Activated effector memory CD4-positive, alpha-beta T cell treated with anti-CD3 and anti-CD28 coated beads, Interleukin-2, amount 50 U/mL, for 16 hours (primary cell): ENCODE measurements around the gene DRAXIN.

Experiments
- DNase-seq: peaks from one replicate; pipeline ENCODE4 v3.0.0-alpha.2; 2020

DRAXIN gene

GRCh38 chr1:11712285-11712684, 20.8 kb downstream of the DRAXIN start:
- no peak for DNase-seq

- no peak for DNase-seq
These were observed 21.6 kb downstream of the DRAXIN start for GRCh38 chr1:11713095-11713494.

DNA sequence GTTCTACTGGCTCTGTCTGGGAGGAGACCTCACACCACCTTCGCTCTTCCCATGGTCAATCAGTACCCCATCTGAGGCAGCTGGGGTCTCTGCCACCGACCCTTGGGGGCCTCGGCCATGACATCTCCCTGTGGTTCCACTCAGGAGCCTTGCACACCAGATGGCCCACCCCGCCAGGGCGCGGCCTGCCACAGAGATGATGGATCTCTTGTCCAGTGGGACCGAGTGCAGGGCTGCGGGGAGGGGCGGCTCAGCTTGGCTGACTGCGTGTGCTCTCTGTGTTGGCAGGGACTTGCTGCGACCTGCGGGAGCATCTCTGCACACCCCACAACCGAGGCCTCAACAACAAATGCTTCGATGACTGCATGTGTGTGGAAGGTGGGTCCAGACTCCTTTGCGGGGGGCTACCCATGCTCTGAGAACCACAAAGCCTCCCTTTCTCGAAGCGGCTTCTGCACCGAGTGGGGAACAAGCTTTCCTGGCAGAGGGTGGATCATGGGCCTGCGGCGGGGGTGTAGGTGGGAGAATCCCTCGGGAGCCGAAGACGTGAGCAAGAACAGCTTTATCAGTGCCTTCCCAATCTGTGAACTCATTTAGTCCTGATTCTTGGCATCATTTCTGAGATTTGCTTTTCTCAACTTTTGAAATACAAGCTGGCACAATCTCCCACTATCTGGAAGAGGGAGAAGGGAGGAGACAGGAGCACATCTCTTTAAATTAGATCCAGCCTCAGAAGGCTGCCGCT, 23.5 kb downstream of the DRAXIN start:
- no peak for DNase-seq

DNA sequence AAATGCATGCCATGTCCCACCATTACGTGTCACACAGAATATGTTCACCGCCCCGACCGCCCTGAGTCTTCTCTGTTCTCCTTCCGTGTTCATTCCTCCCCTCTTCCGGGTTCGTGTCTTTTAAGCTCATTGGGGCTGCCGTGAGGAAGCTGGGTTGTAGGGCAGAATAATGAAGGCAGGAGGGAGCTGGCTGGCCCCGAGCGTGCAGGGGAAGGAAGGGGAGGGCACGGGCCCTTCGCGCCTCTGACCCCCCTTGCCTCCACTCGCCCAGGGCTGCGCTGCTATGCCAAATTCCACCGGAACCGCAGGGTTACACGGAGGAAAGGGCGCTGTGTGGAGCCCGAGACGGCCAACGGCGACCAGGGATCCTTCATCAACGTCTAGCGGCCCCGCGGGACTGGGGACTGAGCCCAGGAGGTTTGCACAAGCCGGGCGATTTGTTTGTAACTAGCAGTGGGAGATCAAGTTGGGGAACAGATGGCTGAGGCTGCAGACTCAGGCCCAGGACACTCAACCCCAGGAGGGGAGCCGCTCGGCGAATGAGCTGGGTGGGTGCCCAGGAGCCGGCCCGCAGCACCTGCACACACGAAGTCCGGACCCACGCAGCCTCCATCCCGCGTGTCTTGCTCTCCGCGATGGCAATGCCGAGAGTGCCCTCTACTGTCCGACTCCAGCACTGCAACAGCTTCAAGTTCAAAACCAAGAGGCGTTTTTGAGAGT, 28.0 kb downstream of the DRAXIN start:
- DNase-seq = peak; percentile 95

- no peak for DNase-seq
These were observed 28.5 kb downstream of the DRAXIN start for GRCh38 chr1:11720033-11720376.

GRCh38 chr1:11720525-11720924, 29.0 kb downstream of the DRAXIN start:
- no peak for DNase-seq

- DNase-seq = no peak
These were observed 29.8 kb downstream of the DRAXIN start for GRCh38 chr1:11721311-11721710.

DNA sequence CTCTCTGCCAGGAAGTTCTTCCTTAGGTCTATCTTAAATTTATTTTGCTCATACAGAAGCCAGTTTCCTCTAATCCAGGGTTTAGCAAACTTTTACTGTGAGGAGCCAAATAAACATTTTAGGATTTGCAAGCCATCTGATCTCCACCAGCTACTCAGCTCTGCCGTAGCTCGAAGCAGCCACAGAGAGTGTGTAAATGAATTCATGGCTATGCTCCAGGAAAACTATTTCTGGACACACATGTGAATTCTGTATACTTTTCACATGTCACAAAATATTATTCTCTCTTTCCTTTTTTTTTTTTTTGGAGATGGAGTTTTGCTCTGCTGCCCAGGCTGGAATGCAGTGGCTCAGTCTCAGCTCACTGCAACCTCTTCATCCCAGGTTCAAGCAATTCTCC, 31.0 kb downstream of the DRAXIN start:
- DNase-seq = no peak

- no peak for DNase-seq
These were observed 34.1 kb downstream of the DRAXIN start for GRCh38 chr1:11725616-11726015.

- no peak for DNase-seq
These were observed 35.6 kb downstream of the DRAXIN start for GRCh38 chr1:11727119-11727518.

DNA sequence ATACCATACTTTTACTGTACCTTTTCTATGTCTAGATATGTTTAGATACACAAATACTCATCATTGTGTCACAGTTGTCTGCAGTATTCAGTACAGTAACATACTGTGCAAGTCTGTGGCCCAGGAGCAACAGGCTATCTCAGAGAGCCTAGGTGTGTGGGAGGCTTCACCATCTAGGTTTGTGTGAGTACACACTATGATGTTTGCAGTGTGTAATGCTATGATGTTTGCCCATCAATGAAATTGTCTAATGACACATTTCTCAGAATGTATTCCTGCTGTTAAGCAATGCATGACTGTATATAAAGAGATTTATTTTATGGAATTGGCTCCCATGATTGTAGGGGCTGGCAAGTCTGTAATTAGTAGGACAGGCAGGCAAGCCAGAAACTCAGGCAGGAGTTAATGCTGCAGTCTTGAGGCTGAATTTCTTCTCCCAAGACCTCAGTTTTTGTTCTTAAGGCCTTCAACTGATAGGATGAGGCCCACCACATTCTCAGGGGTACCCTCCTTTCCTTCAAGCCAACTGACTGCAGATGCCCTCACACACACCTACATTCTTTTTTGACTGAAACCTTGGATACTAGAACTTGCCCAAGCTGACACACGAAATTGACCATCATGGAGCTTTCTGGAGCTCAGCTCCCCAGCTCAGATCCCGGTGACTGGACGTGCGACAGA, 36.8 kb downstream of the DRAXIN start:
- DNase-seq = no peak

DNA sequence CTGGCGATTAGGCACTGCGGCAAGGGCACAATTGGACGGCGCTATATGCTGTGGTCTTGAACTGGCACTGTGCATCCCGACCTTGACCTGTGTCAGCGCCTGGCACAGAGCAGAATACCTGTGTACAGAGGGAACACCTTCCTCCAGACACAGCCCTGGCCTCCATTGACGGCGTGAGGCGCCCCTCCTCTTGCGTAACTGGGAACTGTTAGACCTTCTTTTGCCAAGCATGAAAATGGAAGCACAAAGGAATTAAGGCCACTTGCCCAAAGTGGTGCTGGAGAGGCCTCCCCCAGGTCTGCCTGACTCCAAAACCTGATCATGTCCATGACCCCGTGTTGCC, 37.6 kb downstream of the DRAXIN start:
- DNase-seq = no peak

GRCh38 chr1:11729498-11730428, 38.3 kb downstream of the DRAXIN start:
- DNase-seq = no peak

GRCh38 chr1:11730429-11730891, 39.0 kb downstream of the DRAXIN start:
- peak; percentile 68 for DNase-seq

DNA sequence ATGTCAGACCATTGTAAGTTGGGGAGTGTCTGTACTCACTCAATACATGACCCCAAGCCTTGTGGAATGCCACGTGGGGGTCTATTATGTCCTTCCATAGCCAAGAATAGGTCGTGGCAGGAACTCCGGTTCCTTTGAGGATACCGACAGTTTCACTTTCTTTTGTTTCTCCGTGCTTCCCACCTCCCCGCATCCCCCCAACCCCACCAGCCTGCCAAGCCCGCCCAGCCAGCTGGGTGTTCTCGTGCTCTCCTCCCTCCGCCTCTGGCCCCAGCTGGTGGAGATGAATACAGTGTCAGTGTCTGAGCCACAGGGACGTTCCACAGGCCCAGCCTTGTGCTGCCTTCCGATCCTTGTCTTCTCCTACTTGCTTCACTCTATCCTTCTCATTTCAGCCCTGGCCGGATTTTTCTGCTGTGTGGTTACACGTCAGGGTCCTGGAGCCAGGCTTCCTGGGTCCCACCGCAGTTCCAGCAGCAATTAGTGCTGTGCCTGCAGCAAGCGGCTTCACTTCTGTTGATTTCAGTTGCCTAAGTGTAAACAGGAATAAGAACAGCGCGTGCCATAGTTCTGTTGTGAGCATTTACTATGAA, 40.3 kb downstream of the DRAXIN start:
- no peak for DNase-seq

DNA sequence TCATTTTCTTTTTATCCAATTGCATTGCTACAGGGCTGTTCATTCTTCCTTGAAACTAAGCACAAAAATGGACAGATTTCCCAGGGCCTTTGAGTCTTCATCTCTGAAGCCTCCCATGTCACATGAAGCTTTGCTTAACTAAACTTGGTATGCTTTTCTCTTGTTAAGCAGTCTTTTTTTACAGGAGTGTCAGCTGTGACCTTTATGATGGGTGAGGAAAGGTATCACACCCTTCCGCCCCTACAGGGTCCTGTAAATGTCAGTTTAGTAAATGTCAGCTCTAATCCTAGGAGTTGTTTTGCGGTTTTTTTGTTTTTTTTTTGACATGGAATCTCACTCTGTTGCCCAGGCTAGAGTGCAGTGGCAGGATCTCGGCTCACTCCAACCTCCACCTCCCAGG, 41.8 kb downstream of the DRAXIN start:
- DNase-seq = no peak

DNA sequence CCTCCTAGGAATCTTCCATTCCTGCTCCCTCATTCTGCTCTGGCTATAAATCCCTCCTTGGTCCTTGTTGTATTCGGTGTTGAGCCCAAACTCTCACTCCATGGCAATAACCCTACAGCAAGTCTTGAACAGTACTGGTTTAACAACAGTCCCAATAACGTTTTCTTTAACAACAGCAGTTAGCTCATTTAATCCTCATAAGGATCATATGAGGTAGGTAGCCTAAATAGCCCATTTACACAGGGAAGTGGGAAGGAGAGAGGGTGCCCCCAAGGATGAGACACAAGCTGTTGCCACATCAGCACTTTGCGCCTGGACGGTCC, 44.0 kb downstream of the DRAXIN start:
- DNase-seq = no peak

- DNase-seq = peak; percentile 95
These were observed 44.6 kb downstream of the DRAXIN start, which contains the start of gene AGTRAP for GRCh38 chr1:11735854-11736745. Gene AGTRAP, plus strand, starts transcription at chr1:11736136. Its CDS starts 73 bp downstream, at chr1:11736209.

DNA sequence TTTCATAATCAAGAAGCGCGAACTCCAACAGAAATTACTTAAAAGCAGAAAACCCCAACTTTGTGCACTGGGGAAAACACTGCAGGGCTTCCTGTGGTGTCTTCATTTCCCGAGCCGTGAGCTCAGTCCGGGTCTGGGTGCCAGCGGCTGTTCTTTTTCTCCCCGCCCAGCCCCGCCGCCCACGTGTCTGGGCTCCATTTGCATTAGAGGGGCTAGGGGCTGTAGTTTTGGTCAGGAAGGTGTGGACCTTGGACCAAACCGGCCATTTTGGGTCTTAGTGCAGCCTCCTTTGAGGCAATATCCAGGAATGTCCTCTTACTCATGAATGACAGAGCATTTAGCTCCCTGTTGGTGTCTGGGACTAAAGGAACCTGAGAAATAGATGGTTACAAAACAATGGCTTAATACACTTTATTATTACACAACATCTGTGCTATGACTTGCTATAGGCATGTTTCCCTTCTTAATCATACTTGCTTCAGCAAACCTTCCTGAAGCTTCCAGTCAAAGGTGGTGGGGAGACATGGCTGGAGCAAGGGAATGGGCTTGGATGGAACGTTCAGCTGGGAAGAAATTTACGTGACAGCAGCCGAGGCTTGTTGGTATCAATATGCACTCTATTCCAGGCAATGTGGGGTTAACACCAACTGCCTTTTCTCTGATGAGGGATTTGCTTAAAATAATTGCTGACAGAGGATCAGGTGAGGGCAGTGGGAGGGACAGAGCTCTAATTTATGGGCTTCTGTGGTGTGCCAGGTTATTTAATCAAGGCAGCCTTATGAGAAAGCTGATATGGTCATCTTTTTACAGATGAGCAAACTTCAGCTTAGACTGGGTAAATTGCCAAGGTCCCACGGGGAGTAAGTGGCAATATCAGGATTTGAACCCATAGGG, 45.5 kb downstream of the DRAXIN start:
- DNase-seq = peak; percentile 76

DNA sequence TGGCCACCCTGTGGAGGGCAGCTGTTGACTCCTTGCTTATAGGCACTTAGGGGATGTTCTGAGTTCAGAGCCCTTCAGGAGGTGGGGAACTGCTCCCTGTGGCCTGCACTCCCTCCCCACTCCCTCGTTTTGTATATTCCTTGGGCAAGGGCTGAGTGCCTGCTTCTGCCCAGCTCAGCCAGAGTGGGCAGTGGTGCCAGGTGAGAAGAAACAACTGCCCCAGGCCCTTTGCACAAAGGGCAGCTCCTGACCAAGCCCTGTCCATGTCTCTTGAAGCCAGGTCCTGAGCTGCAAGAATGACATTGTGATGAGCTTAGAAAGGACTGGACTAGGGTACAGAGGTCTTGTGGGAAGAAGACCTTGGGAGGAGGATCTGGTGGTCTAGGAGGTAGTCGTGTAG, 46.6 kb downstream of the DRAXIN start:
- DNase-seq = no peak
